MM.1S (cell line): ENCODE results near the gene MACROD2.
A peak's percentile ranks its signal among the peaks of the same experiment; 100 is the strongest.

ENCODE experiments used
- DNase-seq: peaks from one replicate; pipeline ENCODE4 v3.0.0-alpha.2; 2015
- H2AFZ ChIP-seq: fragments of 300-600 bp; sonication (generic); 2 replicates; pipeline ENCODE4 v1.6.0; 2016; ENCODE audit warnings: antibody characterized with exemption, low read length
- H3F3A ChIP-seq: fragments of 300-600 bp; sonication (generic); 2 replicates; pipeline ENCODE4 v1.6.1; 2016; ENCODE audit warnings: mild to moderate bottlenecking, antibody characterized with exemption, low read length, moderate library complexity, mixed read lengths; ENCODE audit not compliant: insufficient read depth
- H3K27ac ChIP-seq: fragments of 300-600 bp; sonication (generic); 2 replicates; pipeline ENCODE4 v1.5.1; 2016; ENCODE audit warnings: mild to moderate bottlenecking, low read length
- H3K27me3 ChIP-seq: fragments of 300-600 bp; sonication (generic); replicated peaks from 2 replicates; pipeline ENCODE4 v1.6.0; 2016; ENCODE audit warnings: low read length; ENCODE audit not compliant: insufficient read depth
- H3K36me3 ChIP-seq: fragments of 300-600 bp; sonication (generic); replicated peaks from 2 replicates; pipeline ENCODE4 v1.6.1; 2016; ENCODE audit warnings: mild to moderate bottlenecking, low read length, mixed read lengths; ENCODE audit not compliant: insufficient read depth
- H3K4me1 ChIP-seq: fragments of 300-600 bp; sonication (generic); 2 replicates; pipeline ENCODE4 v1.6.1; 2016; ENCODE audit warnings: low read length, mixed read lengths
- H3K4me2 ChIP-seq: fragments of 300-600 bp; sonication (generic); 2 replicates; pipeline ENCODE4 v1.6.0; 2016; ENCODE audit warnings: low read depth, low read length
- H3K4me3 ChIP-seq: fragments of 300-600 bp; sonication (generic); 2 replicates; pipeline ENCODE4 v1.5.1; 2016; ENCODE audit warnings: low read length, mixed read lengths
- H3K79me2 ChIP-seq: fragments of 300-600 bp; sonication (generic); 2 replicates; pipeline ENCODE4 v1.6.1; 2016; ENCODE audit warnings: mixed run types, low read length, mixed read lengths
- H3K9ac ChIP-seq: fragments of 300-600 bp; sonication (generic); 2 replicates; pipeline ENCODE4 v1.6.1; 2016; ENCODE audit warnings: low read length, mixed read lengths
- H3K9me2 ChIP-seq: fragments of 300-600 bp; sonication (generic); replicated peaks from 2 replicates; pipeline ENCODE4 v1.6.1; 2016; ENCODE audit warnings: mild to moderate bottlenecking, low read length, mixed read lengths; ENCODE audit not compliant: insufficient read depth
- H3K9me3 ChIP-seq: fragments of 300-600 bp; sonication (generic); replicated peaks from 2 replicates; pipeline ENCODE4 v1.6.1; 2016; ENCODE audit warnings: mild to moderate bottlenecking, low read length, mixed read lengths; ENCODE audit not compliant: insufficient read depth
- H4K20me1 ChIP-seq: fragments of 300-600 bp; sonication (generic); 2 replicates; pipeline ENCODE4 v1.6.1; 2016; ENCODE audit warnings: mild to moderate bottlenecking, low read length, moderate library complexity, mixed read lengths; ENCODE audit not compliant: insufficient read depth
- CTCF ChIP-seq: fragments of 300-600 bp; sonication (generic); IDR thresholded peaks from 2 replicates; pipeline ENCODE4 v1.5.1; 2016; ENCODE audit warnings: antibody characterized with exemption, low read length, mixed read lengths
- EZH2 ChIP-seq: fragments of 300-600 bp; sonication (generic); optimal IDR thresholded peaks from 2 replicates; pipeline ENCODE3; 2017; ENCODE audit warnings: low read depth, mild to moderate bottlenecking, antibody characterized with exemption, low read length, mixed read lengths
- EZH2phosphoT487 ChIP-seq: fragments of 300-600 bp; sonication (generic); IDR thresholded peaks from 2 replicates; pipeline ENCODE4 v1.6.1; 2018; ENCODE audit warnings: antibody characterized with exemption, low read length

MACROD2 gene

GRCh38 chr20:15302075-15302474 is 1306.8 kb downstream of the MACROD2 start:
- no peaks in the 10 kb centered on the region for H3K79me2 ChIP-seq
- H3K9me2 ChIP-seq = no peaks in the 10 kb centered on the region
- no peak for TF ChIP-seq EZH2
- no peak for TF ChIP-seq CTCF
- no peak for TF ChIP-seq EZH2phosphoT487
- no peak overlapping the region for H3K9ac ChIP-seq
- no peak overlapping the region for H3K27ac ChIP-seq
- no peak for DNase-seq
- H3F3A ChIP-seq = no peaks in the 10 kb centered on the region
- no peaks in the 10 kb centered on the region for H3K4me1 ChIP-seq
- H3K4me3 ChIP-seq = no peak overlapping the region
- no peaks in the 10 kb centered on the region for H3K9me3 ChIP-seq
- no peaks in the 10 kb centered on the region for H4K20me1 ChIP-seq
- H3K4me2 ChIP-seq = no peak overlapping the region
- H3K27me3 ChIP-seq = no peaks in the 10 kb centered on the region
- no peak overlapping the region for H2AFZ ChIP-seq
- no peaks in the 10 kb centered on the region for H3K36me3 ChIP-seq

- Histone ChIP-seq H3K4me2 (no peak overlapping the region), H3K79me2 (no peaks in the 10 kb centered on the region), H3K36me3 (no peaks in the 10 kb centered on the region), H3F3A (no peaks in the 10 kb centered on the region), H3K4me1 (no peaks in the 10 kb centered on the region), H3K9me3 (no peaks in the 10 kb centered on the region), H3K9ac (no peak overlapping the region), H4K20me1 (no peaks in the 10 kb centered on the region), H3K27me3 (no peaks in the 10 kb centered on the region), H3K27ac (no peak overlapping the region), H3K9me2 (no peaks in the 10 kb centered on the region), H2AFZ (0 out of 2 replicates have a peak overlapping the region, but pooled peaks have one; percentile 21), H3K4me3 (no peak overlapping the region)
- no peak for DNase-seq
- TF ChIP-seq EZH2 = no peak
- no peak for TF ChIP-seq CTCF
- TF ChIP-seq EZH2phosphoT487 = no peak
Measured at GRCh38 chr20:15310361-15310760, 1315.0 kb downstream of the MACROD2 start.

GRCh38 chr20:15316556-15316955 is 1321.2 kb downstream of the MACROD2 start:
- DNase-seq = no peak
- Histone ChIP-seq H3K27ac (no peak overlapping the region), H3K9me2 (no peaks in the 10 kb centered on the region), H2AFZ (no peak overlapping the region), H3F3A (no peaks in the 10 kb centered on the region), H3K4me2 (no peak overlapping the region), H4K20me1 (no peaks in the 10 kb centered on the region), H3K9ac (no peak overlapping the region), H3K9me3 (no peaks in the 10 kb centered on the region), H3K36me3 (no peaks in the 10 kb centered on the region), H3K4me3 (no peak overlapping the region), H3K79me2 (no peaks in the 10 kb centered on the region), H3K27me3 (no peaks in the 10 kb centered on the region), H3K4me1 (0 out of 2 replicates have a peak, but pooled peaks cover 2% of the 10 kb centered on the region)
- TF ChIP-seq EZH2phosphoT487 (no peak), EZH2 (no peak), CTCF (no peak)
